Skin epidermis (tissue), 12 donors: ENCODE results near the gene EPB41L1.

ENCODE experiments used
- H3K27ac ChIP-seq, 21 experiments: fragments of 200-600 bp; sonication (generic) in 11 of 21; one replicate each; pipeline ENCODE4 v1.5.0; 2020; ENCODE audit warnings: mild to moderate bottlenecking in 3 of 21, inconsistent platforms in 2 of 21, moderate library complexity in 2 of 21
- H3K4me3 ChIP-seq, 7 experiments: fragments of 200-600 bp; sonication (generic) in 2 of 7; one replicate each; pipeline ENCODE4 v1.5.0; 2020; ENCODE audit warnings: inconsistent platforms in 2 of 7, mild to moderate bottlenecking in 2 of 7, moderate library complexity in 1 of 7

Gene EPB41L1

DNA sequence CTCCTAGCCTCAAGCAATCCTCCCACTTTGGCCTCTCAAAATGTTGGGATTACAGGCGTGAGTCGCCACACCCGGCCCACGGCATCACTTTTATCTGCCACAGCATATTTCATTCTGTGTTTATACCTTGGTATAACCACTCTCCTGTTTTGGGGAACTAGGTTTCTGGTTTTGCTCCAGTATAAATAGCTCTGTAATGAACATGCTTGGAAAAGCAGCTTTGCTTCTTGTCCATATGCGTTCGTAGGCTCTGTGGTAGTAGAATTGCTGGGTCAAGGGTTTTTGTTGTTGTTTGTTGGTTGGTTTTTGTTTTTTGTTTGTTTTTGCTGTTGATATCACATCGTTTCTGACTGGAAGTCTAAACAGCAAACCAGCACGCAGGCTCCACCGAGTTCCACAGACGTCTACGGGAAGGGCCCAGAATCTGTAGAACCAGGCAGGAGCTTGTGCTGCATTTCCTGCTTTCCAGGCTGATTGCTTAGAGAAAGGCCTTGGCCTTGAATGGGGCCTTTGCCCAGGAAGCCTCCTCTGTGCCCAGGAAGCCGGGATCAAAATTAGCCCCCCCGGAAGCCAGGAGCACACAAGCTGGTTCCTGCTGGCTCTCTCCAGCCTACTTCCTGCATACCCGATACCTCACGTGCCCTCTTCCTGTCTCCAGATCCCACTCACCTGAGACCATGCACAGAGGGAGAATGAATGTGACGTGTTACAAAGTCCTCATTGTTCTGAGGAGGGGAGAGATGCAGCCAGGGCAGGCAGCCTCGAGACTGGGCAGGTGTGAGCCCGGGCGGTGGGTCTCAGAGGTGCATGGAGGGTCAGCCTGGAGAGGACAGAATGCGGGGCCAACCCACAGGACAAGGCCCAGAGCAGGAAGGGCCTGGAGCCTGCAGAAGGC is 116.5 kb downstream of the EPB41L1 start:
- Histone ChIP-seq H3K4me3 (no peak overlapping the region), H3K27ac (no peak overlapping the region)

DNA sequence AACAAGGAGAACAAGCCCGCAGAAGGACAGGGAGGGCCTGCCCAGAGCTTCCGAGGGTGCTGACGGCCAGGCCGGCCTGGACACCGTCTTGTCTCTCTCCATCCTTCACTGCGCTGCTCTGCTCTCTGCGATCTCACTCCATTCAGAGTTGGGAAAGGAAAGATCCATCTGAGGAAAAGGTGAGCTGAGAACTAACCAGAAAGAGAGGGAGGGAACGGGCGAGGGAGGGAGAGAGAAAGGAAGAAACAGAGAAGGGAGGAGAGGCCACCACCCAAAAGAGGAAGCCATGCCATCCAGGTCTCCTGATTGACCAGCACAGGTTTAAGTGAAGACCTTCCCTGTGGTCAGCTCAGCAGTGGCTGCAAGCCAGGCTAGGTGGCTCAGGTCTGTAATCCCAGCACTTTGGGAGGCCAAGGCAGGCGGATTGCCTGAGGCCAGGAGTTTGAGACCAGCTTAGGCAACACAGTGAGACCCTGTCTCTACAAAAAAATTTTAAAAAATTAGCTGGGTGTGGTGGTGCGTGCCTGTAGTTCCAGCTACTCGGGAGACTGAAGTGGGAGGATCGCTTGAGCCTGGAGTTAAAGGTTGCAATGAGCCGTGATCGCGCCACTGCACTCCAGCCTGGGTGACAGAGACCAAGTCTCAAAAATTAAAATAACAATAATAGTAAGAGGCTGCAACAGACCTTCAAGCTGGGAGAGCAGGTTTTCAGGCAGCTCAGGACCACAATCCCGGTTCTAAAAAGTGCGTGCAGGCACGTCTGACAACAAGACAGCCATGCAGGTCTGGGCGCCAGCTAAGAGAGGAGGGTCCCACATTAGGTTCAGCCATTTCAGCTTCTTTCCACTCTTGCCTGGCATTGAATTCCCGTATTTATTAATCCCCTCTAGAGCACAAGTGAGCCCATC is 117.4 kb downstream of the EPB41L1 start:
- H3K4me3 ChIP-seq = no peak overlapping the region
- H3K27ac ChIP-seq = no peak overlapping the region

DNA sequence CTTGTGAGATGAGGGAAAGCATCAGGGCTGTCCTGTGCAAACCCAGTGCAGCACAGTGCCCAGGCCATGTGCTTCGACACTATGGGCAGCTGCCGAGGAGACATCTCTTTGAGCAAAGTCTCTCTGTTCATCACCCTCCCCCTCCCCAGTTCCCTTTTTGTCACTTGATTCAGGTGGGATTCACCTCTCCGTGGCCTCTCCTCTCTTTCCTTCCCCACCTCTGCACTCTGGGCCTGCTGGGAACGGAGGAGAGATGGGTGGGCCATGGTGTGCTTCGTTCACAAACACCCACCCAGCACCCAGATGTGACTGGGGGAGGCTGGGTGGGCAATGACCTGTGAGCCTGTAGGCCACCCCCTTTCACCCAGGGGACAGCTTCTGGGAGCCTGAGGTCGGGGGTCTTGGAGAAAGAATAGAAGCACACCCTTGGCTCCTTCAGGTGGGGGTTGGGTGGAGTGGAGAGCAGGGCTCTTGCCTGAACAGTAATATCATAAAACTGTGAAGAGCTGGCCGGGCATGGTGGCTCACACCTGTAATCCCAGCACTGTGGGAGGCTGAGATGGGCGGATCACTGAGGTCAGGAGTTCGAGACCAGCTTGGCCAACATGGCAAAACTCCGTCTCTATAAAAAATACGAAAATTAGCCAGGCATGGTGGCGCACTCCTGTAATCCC is 118.1 kb downstream of the EPB41L1 start:
- no peak overlapping the region for H3K27ac ChIP-seq

DNA sequence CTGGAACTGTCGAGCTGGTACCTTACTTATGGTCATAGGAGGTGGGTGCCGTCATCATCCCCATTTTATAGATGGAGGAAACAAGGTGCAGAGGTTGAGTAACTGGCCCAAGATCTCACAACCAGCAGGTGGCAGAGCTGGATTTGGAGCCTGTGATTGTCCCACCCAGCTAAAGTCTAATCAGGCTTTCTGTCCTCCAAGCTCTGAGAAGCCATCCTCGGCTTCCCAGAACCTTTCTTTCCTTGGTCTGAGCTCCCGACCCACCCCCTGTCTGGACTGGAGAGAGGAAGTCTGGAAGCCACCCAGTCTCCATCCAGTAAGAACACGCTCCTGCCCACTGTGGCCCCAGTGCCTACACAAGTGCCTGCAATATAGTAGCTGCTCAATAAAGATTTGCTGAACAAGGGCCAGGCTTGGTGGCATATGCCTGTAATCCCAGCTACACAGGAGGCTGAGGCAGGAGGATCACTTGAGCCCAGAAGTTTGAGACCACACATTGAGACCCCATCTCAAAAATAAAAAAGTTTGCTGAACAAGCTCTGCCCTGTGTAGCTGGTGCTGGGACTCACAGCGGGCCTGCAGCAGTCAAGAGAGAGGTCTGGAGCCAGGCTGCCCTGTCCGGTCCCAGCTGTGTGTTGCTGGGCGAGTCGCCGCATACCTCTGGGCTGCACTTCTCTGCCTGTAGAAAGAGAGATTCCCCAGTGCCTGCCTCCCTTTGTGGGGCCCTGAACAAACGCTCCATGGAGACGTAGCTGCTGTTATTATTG is 119.1 kb downstream of the EPB41L1 start:
- Histone ChIP-seq H3K27ac (no peak overlapping the region), H3K4me3 (no peak overlapping the region)

More for the DNA sequence above, 118.1 kb downstream of the EPB41L1 start:
- H3K4me3 ChIP-seq = no peak overlapping the region

DNA sequence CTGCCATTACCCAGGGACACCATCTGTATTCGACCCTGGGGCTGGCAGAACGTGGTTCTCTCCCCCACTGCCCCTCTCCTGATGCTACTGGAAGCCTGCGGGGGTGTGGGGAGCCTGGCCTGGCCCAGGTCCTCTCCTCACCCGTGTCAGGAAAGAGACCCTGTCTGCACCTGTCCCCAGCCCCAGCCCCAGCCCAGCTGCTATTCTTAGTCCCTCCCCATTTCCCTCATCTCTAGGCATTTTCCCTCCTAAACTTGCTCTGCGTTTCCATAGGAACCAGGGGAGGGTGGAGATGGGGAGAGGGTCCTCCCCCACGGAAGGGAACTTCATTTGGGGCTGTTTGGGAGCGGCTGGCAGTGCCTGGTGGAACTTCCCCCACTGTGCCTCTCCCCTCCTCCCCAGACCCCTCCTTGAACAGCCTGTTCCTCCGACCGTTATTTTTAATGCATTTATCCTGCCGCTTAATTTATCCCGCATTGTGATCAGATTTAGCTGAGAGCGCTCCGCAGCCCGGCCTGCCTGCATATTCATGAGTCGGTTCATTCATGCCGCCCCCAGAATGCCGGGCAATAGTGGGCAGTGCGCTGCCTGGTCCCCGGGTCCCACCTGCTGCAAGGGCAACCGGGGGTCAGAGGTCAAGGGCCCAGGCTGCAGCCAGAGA is 119.8 kb downstream of the EPB41L1 start:
- Histone ChIP-seq H3K27ac (no peak overlapping the region), H3K4me3 (no peak overlapping the region)

DNA sequence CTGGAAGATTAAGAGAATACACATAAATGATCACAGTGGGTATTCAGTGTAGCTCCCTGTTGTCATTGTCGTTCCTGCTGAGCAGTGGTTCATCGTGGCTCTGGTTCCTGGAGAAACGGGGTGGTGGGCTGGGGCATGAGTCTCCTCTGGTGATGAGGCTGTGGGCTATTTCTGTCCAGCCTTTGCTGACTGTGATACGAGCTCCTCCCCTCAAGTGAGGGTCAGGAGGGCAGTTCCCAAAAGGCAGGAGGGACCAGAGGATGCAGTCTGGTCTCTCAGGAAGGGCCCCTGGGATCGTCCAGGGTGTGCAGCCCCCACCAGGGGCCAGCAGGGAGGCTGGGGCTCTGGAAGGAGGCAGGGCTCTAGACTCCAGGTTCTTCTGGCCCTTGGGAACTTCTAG is 120.5 kb downstream of the EPB41L1 start:
- no peak overlapping the region for H3K27ac ChIP-seq

DNA sequence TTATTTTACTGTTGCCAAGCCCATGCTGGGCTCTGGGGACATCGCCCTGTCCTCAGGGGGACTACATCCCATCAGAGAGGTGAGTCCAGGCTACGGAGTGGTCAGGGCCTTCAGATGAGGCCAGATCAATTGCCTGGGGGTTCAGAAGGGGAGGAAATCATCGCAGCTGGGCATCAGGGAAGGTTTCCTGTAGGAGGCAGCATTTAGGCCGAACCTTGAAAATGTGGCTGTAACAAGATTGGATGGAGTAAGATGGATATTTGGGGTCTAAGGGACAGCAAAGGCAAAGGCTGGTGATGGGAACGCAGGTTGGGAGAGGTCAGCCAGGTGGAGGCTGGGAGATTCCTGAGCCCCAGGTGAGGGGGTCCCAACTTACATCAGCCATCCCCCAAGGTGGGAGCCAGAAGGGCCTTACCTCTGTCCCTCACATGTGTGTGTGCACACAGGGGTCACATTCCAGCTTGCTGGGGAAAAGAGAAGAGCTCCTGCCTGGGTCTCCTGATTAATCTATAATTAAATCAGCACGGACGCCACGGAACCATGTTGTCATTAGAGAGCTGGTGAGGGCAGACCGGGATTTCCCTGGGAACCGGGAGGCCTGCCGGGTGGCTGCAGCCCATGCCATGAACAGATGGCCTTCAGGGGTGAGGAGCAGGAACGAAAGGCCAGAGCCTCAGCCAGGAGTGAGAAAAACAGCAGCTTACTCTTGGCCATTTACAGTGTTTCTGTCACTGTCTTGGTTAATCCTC is 121.1 kb downstream of the EPB41L1 start:
- Histone ChIP-seq H3K4me3 (no peak overlapping the region), H3K27ac (no peak overlapping the region)

More for the DNA sequence above, 120.5 kb downstream of the EPB41L1 start:
- no peak overlapping the region for H3K4me3 ChIP-seq

DNA sequence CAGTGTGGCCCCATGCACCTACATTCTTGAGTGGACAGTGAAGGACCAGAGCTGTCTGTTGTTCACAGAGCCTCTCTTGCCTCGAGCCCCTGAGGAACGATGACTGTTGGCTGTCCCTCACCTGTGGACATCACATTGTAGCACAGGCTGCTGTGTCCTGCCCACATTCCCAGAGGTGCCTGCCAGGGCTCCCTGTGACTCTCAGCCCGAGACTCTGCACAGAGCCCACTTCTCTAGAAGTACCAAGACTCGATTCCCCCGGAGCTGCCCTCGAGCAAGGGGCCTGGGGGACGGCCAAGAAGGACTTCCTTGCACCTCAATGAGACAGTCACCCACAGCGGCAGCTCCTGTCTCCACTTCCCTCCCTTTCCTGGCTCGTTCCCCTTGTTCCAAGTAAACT is 123.0 kb downstream of the EPB41L1 start:
- H3K4me3 ChIP-seq = no peak overlapping the region

DNA sequence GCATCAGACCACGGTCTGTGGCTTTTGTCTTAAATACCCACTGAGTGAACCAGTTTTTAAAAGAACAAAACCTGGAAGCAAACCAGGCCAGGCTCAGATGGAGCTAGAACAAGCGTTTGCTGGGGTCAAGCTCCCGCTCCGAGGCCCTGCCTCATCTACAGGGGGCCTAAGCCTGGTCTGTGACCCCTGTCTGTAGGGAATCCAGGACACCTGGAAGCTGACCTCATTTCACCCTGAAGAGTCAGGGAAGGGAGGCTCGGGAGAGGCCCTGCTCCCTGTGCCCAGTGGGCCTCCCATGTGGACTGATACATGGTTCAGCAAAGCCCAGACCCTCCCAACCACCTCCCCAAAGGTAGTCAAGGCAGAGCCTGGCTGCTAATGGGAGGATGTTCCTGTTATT is 124.8 kb downstream of the EPB41L1 start:
- no peak overlapping the region for H3K4me3 ChIP-seq
- H3K27ac ChIP-seq = no peak overlapping the region

More for the DNA sequence above, 123.0 kb downstream of the EPB41L1 start:
- H3K27ac ChIP-seq = no peak overlapping the region

DNA sequence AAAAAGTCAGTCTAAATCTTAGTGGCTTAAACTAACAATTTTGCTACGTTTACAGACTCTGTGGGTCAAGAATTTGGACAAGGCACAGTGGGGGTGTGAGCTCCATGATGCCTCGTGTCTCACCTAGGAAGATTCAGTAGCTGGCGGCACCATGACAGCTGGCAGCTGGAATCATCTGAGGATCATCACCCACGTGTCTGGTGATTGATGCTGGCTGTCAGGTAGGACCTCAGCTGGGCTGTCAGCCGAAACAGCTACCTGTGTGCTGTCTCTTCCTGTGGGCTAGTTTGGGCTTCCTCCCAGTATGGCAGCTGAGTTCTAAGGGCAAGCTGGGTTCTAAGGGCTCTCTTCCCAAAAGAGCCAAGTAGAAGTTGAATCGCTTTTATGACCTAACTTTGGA is 125.2 kb downstream of the EPB41L1 start:
- H3K4me3 ChIP-seq = no peak overlapping the region
- H3K27ac ChIP-seq = no peak overlapping the region

DNA sequence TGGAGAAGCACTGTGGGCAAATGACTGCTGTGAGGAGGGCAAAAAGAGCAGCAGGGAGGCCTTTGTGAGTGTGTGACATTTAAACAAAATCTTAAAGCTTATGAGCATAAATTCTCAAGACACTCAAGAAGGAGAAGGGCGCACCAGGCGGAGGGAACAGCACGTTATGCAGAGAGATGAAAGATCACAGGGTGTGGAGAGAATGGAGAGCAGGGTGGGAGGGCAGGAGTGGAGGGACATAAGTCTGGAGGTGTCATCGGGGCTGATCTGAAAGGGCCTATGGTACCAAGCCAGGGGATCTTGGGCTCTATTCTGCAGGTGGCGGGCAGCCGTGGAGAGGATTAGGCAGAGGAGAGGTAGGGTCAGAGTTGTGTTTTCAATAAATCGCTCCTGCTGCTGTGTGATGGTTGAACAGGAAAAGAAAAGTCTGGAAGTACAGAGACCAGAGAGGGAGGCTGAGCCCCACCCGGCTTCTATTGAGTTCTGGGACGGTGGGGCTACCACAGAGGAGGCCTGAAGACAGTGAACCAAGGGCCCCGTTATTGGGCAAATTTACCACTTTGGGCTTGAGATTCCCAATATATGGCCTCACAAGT is 127.3 kb downstream of the EPB41L1 start:
- Histone ChIP-seq H3K4me3 (no peak overlapping the region), H3K27ac (no peak overlapping the region)
